Esophagus muscularis mucosa (tissue), 3 donors: Measurements from ENCODE around the gene PADI6.

Experiments used
- CTCF ChIP-seq, 3 experiments: fragments of 200-600 bp in 2 of 3; fragments of 450-650 bp in 1 of 3; sonication (generic) in 2 of 3; IDR thresholded peaks; one replicate each; pipeline ENCODE4 v1.5.1; 2017 to 2019; ENCODE audit warnings: antibody characterized with exemption in 3 of 3, mild to moderate bottlenecking in 2 of 3, moderate library complexity in 1 of 3
- POLR2AphosphoS5 ChIP-seq, 2 donors: sonication (generic); formaldehyde crosslinking; IDR thresholded peaks; one replicate each; pipeline ENCODE4 v1.6.1; 2017; ENCODE audit warnings: antibody characterized with exemption in 2 of 2

- TF ChIP-seq CTCF (IDR thresholded peaks at IDR 0.05) (no peak), POLR2AphosphoS5 (IDR thresholded peaks at IDR 0.05) (no peak)
These were observed 23.3 kb upstream of the PADI6 start for GRCh38 chr1:17348593-17349234.
